ENCODE results near the gene LAGE3. TPM values are rescaled to one million over a fixed set of nuclear protein-coding genes. Genes with fewer than 3 reads are reported as not detected.

The LAGE3 gene
- total RNA-seq, 1 experiment from 2014 or later = 21.1 TPM

DNA sequence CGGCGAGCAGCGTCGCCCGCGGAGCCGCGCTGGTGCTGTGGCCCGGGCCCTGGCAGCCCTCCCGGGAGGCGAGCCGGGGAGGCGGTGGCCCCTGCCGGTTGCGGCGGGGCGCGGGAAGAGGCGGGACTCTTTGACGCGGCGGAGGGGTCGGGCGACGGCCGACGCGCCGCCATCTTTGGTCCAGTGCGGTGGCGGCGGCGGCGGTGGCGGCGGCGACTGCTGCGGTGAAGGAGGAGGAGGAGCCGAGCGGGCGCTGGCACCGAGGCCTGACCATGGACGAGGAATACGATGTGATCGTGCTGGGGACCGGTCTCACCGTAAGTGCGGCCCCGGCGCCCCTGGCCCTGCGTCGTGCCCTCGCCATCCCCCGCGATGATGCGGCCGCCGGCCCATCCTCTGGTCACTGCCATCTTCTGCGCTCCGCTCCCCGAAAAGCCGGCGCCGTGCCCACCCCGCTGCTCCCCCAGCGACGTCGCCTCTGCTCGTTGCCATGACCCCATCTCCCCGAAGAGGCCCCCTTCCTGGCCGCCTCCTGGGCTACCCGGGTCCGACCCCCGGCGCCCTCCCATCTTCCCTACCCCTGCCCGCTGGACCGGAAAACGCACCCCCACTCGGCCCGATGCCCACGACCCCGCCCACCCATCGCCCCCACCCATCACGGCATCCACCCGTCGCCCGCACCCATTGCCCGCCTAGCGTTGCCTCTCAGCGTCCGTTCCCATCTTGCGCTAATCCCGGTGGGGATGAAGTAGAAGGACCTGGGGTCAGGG lies 41.9 kb downstream of the LAGE3 start, which contains the start of gene GDI1:
Gene GDI1 (plus strand): TSS at position 172 of the 770 bp plus-strand sequence. CDS start 101 bp downstream, at position 273.
- TF ChIP-seq, protein P1, sequence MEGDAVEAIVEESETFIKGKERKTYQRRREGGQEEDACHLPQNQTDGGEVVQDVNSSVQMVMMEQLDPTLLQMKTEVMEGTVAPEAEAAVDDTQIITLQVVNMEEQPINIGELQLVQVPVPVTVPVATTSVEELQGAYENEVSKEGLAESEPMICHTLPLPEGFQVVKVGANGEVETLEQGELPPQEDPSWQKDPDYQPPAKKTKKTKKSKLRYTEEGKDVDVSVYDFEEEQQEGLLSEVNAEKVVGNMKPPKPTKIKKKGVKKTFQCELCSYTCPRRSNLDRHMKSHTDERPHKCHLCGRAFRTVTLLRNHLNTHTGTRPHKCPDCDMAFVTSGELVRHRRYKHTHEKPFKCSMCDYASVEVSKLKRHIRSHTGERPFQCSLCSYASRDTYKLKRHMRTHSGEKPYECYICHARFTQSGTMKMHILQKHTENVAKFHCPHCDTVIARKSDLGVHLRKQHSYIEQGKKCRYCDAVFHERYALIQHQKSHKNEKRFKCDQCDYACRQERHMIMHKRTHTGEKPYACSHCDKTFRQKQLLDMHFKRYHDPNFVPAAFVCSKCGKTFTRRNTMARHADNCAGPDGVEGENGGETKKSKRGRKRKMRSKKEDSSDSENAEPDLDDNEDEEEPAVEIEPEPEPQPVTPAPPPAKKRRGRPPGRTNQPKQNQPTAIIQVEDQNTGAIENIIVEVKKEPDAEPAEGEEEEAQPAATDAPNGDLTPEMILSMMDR (IDR thresholded peaks at IDR 0.05; ENCODE audit: unreplicated experiment) = no peak
- POLR2A ChIA-PET = interaction anchor here (0.7 kb wide), 1 partner anchor 166 kb away, joined by 5 read pairs; no protein-coding TSS in a partner anchor
- no peak within 1 kb of the TSS for H3K27ac Mint-ChIP-seq (ENCODE audit: low read depth, unreplicated experiment)
- no peaks in the 10 kb centered on the region for H3K9me3 Mint-ChIP-seq (ENCODE audit: unreplicated experiment)
- CTCF ChIA-PET = no interaction called here
- no peaks in the 10 kb centered on the region for H3K4me1 Mint-ChIP-seq (ENCODE audit: insufficient read depth, unreplicated experiment)
- DNase-seq (ENCODE audit: unreplicated experiment) = peak; percentile 27
- intact Hi-C loops (cut with micrococcal nuclease) = no loop called here
- H3K27me3 Mint-ChIP-seq (ENCODE audit: insufficient read depth, unreplicated experiment) = peaks cover 11% of the 10 kb centered on the region
- H3K4me3 Mint-ChIP-seq (ENCODE audit: unreplicated experiment) = peak within 1 kb of the TSS; percentile 76
- BruUV-seq (replicated peaks) = no TSS peak
- peaks cover 32% of the 10 kb centered on the region for H3K36me3 Mint-ChIP-seq (ENCODE audit: insufficient read depth, unreplicated experiment)

DNA sequence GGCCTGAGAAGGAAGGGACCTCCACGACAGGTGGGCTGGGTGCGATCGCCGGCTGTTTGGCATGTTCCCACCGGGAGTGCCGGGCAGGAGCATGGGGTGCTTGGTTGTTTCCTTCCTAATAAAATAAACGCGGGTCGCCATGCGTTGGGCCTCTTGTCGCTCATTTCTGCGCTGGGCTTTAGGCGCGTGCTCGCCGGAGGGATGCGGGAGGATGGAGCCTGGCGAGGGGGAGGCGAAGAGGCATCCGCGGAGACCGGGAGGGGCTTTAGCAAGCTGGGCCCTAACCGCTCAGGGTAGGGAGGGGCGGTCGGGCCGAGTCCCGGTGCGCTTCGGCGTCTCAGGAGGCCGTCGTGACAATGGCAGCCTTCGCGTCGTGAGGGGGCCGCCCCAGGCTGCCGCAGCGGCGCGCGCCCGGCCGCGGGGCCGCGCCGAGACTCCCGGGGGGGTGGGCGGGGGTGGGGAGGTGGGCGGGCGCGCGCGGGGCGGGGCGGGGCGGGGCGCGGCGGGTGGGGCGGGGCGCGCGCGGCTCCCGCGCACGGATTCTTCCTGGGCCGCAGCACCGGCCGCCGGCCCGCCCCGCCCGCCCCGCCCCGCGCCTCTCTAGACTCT lies 42.6 kb downstream of the LAGE3 start:
- no peaks in the 10 kb centered on the region for H3K9me3 Mint-ChIP-seq (ENCODE audit: unreplicated experiment)

DNA sequence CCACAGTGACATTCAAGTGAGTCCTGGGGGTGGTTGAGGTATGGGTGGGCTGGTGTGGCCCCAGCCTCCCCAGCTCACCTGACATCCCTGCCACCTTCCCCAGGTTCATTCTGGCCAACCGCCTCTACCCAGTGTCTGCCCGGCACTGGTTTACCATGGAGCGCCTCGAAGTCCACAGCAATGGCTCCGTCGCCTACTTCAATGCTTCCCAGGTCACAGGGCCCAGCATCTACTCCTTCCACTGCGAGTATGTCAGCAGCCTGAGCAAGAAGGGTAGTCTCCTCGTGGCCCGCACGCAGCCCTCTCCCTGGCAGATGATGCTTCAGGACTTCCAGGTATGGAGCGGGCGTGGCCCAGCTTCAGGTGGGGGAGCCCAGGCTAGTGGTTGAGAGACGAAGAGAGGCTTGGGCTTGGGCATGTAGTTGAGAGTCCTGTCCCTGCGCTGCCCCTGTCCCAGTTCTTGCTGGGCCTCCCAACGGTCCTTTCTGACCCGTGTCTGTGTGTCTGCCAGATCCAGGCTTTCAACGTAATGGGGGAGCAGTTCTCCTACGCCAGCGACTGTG lies 43.8 kb downstream of the LAGE3 start:
- no peak for DNase-seq (ENCODE audit: unreplicated experiment)
- POLR2A ChIA-PET = interaction anchor here (1.4 kb wide), 1 partner anchor 25 kb away, joined by 4 read pairs; no protein-coding TSS in a partner anchor
- no peak overlapping the region for H3K4me3 Mint-ChIP-seq (ENCODE audit: unreplicated experiment)
- intact Hi-C loops (cut with micrococcal nuclease) = no loop called here
- no peaks in the 10 kb centered on the region for H3K9me3 Mint-ChIP-seq (ENCODE audit: unreplicated experiment)
- CTCF ChIA-PET = interaction anchor here (0.6 to 1.2 kb wide), 3 partner anchors 62 to 100 kb away, joined by 3 read pairs; no protein-coding TSS in a partner anchor
- BruUV-seq (replicated peaks) = no TSS peak
- H3K27ac Mint-ChIP-seq (ENCODE audit: low read depth, unreplicated experiment) = no peak overlapping the region
- TF ChIP-seq, protein P1 (IDR thresholded peaks at IDR 0.05; ENCODE audit: unreplicated experiment) = no peak
- H3K27me3 Mint-ChIP-seq (ENCODE audit: insufficient read depth, unreplicated experiment) = peaks cover 24% of the 10 kb centered on the region
- peaks cover 31% of the 10 kb centered on the region for H3K36me3 Mint-ChIP-seq (ENCODE audit: insufficient read depth, unreplicated experiment)
- H3K4me1 Mint-ChIP-seq (ENCODE audit: insufficient read depth, unreplicated experiment) = no peaks in the 10 kb centered on the region

More for the DNA sequence above, 42.6 kb downstream of the LAGE3 start:
- Mint-ChIP-seq H3K4me1 (ENCODE audit: insufficient read depth, unreplicated experiment) (no peaks in the 10 kb centered on the region), H3K4me3 (ENCODE audit: unreplicated experiment) (peak overlapping the region; percentile 76), H3K27me3 (ENCODE audit: insufficient read depth, unreplicated experiment) (peaks cover 12% of the 10 kb centered on the region), H3K27ac (ENCODE audit: low read depth, unreplicated experiment) (no peak overlapping the region), H3K36me3 (ENCODE audit: insufficient read depth, unreplicated experiment) (peaks cover 25% of the 10 kb centered on the region)
- CTCF ChIA-PET = no interaction called here
- intact Hi-C loops (cut with micrococcal nuclease) = no loop called here
- DNase-seq (ENCODE audit: unreplicated experiment) = no peak
- POLR2A ChIA-PET = interaction anchor here (0.7 kb wide), 1 partner anchor 167 kb away, joined by 5 read pairs; no protein-coding TSS in a partner anchor
- no TSS peak for BruUV-seq (replicated peaks)
- TF ChIP-seq, protein P1 (IDR thresholded peaks at IDR 0.05; ENCODE audit: unreplicated experiment) = no peak

Data from MCF 10A (cell line).